MM.1S (cell line): ENCODE data around the gene PLD4.

Experiments used
- EZH2 ChIP-seq: fragments of 300-600 bp; sonication (generic); optimal IDR thresholded peaks from 2 replicates; pipeline ENCODE3; 2017; ENCODE audit warnings: low read depth, mild to moderate bottlenecking, antibody characterized with exemption, low read length, mixed read lengths
- TF ChIP-seq, protein P1 (sequence below): fragments of 300-600 bp; sonication (generic); IDR thresholded peaks from 2 replicates; pipeline ENCODE4 v1.5.1; 2016; ENCODE audit warnings: antibody characterized with exemption, low read length, mixed read lengths

DNA sequence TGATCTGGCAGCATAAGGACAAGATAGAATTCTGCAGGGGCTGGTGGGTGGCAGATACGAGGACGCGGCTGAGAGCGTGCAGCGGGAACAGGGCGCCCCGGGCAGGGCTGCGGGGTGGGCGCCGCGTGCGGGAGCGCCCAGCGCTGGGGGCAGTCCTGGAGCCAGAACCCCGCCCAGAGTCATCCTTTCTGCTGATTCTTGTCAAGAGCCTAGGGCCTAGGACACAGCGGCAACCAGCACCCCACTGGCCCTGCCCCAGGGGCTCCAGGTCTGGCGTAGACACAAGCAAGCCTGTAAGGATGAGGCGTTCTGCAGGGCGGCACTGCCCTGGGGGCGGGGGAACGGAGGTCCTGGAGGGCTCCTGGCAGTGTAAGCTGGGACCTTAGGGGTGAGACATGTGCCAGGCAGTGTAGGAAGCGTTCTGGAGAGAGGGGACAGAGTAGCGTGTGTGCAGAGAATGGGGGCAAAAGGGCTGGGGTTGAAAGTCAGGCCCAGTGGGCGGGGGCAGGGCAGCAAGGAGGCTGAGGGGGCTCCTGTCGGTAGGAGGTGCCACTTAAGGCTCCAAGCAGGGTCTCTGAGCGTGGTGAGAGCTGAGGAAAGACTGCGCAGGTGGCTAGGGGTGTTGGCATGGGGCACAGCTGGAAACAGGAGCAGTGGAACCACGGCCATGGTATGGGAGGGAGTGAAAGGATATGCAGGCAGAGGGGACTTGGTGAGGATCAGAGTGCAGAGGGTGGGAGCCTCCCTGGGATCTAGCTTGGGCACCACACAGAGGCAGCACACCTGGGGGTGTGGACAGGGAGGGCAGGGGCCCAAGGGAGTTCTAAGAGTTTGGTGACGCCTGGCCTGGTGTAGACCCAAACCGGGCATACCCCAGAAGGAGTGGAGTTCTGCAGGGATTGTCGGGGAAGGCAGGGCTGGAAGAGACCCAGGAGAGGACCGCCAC lies 54.3 kb downstream of the PLD4 start:
- TF ChIP-seq, protein P1, sequence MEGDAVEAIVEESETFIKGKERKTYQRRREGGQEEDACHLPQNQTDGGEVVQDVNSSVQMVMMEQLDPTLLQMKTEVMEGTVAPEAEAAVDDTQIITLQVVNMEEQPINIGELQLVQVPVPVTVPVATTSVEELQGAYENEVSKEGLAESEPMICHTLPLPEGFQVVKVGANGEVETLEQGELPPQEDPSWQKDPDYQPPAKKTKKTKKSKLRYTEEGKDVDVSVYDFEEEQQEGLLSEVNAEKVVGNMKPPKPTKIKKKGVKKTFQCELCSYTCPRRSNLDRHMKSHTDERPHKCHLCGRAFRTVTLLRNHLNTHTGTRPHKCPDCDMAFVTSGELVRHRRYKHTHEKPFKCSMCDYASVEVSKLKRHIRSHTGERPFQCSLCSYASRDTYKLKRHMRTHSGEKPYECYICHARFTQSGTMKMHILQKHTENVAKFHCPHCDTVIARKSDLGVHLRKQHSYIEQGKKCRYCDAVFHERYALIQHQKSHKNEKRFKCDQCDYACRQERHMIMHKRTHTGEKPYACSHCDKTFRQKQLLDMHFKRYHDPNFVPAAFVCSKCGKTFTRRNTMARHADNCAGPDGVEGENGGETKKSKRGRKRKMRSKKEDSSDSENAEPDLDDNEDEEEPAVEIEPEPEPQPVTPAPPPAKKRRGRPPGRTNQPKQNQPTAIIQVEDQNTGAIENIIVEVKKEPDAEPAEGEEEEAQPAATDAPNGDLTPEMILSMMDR, result no peak
- TF ChIP-seq EZH2, result no peak
